Mesendoderm (in vitro differentiated cells): ENCODE results near the gene ACSL5.
"Not testable (repeated sequence)": the region's sequence is repeated elsewhere in the genome, so short reads cannot be mapped to it uniquely, and the experiment has no call there.

Experiments used
- DNase-seq: peaks from one replicate; pipeline ENCODE4 v3.0.0; 2013
- H2AK5ac ChIP-seq: 2 replicates; pipeline ENCODE4 v1.6.1; 2013; ENCODE audit warnings: low read length, inconsistent platforms
- H2BK120ac ChIP-seq: 2 replicates; pipeline ENCODE4 v1.6.1; 2013; ENCODE audit warnings: low read depth, mild to moderate bottlenecking, low read length, moderate library complexity, mixed read lengths
- H2BK15ac ChIP-seq: replicated peaks from 2 replicates; pipeline ENCODE4 v1.6.1; 2013; ENCODE audit warnings: low read depth, mild to moderate bottlenecking, moderate library complexity
- H2BK5ac ChIP-seq: 2 replicates; pipeline ENCODE4 v1.6.1; 2013; ENCODE audit warnings: low read length, inconsistent platforms
- H3K18ac ChIP-seq: 2 replicates; pipeline ENCODE4 v1.6.1; 2013; ENCODE audit warnings: mild to moderate bottlenecking, low read length, mixed read lengths
- H3K23ac ChIP-seq: one replicate; pipeline ENCODE4 v1.6.1; 2013; ENCODE audit warnings: low read length
- H3K27ac ChIP-seq: 2 replicates; pipeline ENCODE4 v1.5.1; 2013; ENCODE audit warnings: low read depth, mild to moderate bottlenecking, inconsistent platforms, low read length, moderate library complexity
- H3K27me3 ChIP-seq: 2 replicates; pipeline ENCODE4 v1.6.1; 2013; ENCODE audit warnings: low read length, control low read depth, mild to moderate bottlenecking, inconsistent platforms; ENCODE audit not compliant: insufficient read depth, poor library complexity
- H3K36me3 ChIP-seq: 2 replicates; pipeline ENCODE4 v1.6.1; 2013; ENCODE audit warnings: low read length, inconsistent platforms; ENCODE audit not compliant: control insufficient read depth, insufficient read depth
- H3K4ac ChIP-seq: one replicate; pipeline ENCODE4 v1.6.1; 2013; ENCODE audit warnings: low read depth, mild to moderate bottlenecking, low read length, moderate library complexity
- H3K4me1 ChIP-seq: 2 replicates; pipeline ENCODE4 v1.6.1; 2013; ENCODE audit warnings: low read depth, low read length, inconsistent platforms; ENCODE audit not compliant: control insufficient read depth
- H3K4me2 ChIP-seq: 2 replicates; pipeline ENCODE4 v1.6.1; 2013; ENCODE audit warnings: low read length
- H3K4me3 ChIP-seq: 2 replicates; pipeline ENCODE4 v1.5.1; 2013; ENCODE audit warnings: mild to moderate bottlenecking, low read length
- H3K56ac ChIP-seq: one replicate; pipeline ENCODE4 v1.6.1; 2013; ENCODE audit warnings: low read length
- H3K79me1 ChIP-seq: 2 replicates; pipeline ENCODE4 v1.6.1; 2013; ENCODE audit warnings: low read length, inconsistent platforms
- H3K79me2 ChIP-seq: 2 replicates; pipeline ENCODE4 v1.6.1; 2013; ENCODE audit warnings: mild to moderate bottlenecking, low read length; ENCODE audit not compliant: control insufficient read depth, insufficient read depth
- H3K9ac ChIP-seq: 2 replicates; pipeline ENCODE4 v1.6.1; 2013; ENCODE audit warnings: low read length, inconsistent platforms
- H4K5ac ChIP-seq: one replicate; pipeline ENCODE4 v1.6.1; 2013; ENCODE audit warnings: low read length
- H4K8ac ChIP-seq: one replicate; pipeline ENCODE4 v1.6.1; 2013; ENCODE audit warnings: low read depth, mild to moderate bottlenecking, control low read depth, low read length, moderate library complexity
- WGBS: extraction: QIAGEN DNeasy Blood & Tissue Kit; methylation state at CpG from one replicate; pipeline ENCODE4 v1.1.7; 2013; ENCODE audit warnings: low lambda C conversion rate, missing lambda C conversion rate; ENCODE audit not compliant: insufficient coverage; ENCODE audit errors: extremely low coverage; 5-methylcytosine and 5-hydroxymethylcytosine counted together

Gene ACSL5

DNA sequence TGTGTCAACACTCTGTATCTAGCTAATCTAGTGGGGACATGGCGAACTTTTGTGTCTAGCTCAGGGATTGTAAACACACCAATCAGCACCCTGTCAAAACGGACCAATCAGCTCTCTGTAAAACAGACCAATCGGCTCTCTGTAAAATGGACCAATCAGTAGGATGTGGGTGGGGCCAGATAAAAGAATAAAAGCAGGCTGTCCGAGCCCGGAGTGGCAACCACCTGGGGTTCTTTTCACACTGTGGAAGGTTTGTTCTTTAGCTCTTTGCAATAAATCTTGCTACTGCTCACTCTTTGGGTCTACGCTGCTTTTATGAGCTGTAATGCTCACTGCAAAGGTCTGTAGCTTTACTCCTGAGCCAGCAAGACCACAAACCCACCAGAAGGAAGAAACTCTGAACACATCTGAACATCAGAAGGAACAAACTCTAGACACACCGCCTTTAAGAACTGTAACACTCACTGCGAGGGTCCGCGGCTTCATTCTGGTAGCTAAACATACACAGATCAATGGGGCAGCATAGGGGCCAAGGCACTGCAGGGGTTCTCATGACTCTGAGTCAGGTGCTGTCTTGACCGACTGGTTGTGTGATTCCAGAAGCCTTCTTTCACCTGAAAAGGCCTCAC lies 1.6 kb upstream of the ACSL5 start:
- DNase-seq, H4K8ac ChIP-seq, H3K4me1 ChIP-seq, H3K79me2 ChIP-seq, H2AK5ac ChIP-seq, H3K27ac ChIP-seq, H3K27me3 ChIP-seq, H3K56ac ChIP-seq, H2BK120ac ChIP-seq, H3K23ac ChIP-seq, H3K4ac ChIP-seq, H3K4me2 ChIP-seq, H4K5ac ChIP-seq, H3K36me3 ChIP-seq, H3K79me1 ChIP-seq, H2BK15ac ChIP-seq, H2BK5ac ChIP-seq, H3K9ac ChIP-seq, H3K18ac ChIP-seq, H3K4me3 ChIP-seq: not testable (repeated sequence)
- WGBS: no CpG with 5 or more reads among the region's 11 CpGs

DNA sequence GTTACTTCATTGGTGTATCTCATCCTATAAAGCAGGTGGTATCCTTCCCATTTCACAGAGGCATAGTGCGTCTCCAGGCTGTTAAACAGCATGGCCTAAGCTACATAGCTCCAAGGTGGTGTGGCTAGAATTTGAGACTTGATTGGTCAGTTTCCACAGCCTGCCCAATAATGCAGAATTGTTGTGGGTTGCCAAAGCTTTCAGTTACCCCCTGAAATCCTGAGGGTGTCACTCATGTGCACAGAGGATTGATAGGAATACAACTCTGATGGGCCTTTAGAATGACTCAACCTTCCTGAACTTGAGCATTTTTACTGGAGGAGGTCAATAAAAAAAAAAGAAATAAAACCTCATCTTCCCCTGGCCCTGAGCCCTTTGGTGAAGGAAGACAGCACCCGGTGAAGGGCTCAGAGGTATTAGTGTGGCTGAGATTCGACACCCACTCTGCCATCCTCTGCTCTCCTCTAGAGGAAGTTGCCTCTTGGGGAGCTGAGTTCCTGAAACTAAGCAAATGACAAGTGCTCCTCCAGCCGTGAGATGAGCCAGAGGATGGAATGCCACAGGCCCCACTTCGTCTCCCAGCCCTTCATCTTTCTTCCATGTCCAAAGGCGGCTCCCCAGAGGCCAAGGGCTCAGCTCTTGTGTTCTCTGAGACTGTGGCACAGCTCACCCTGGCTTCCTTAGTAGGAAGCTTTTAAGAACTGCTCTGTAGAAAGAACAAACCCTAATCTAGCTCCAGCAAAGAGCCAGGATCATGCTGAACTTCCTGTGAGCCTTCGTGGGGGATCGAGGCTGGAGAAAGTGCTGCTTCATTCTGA lies 1.0 kb downstream of the ACSL5 start:
- Histone ChIP-seq H2AK5ac (no peak overlapping the region), H3K9ac (no peak overlapping the region), H3K27me3 (no peaks in the 10 kb centered on the region), H3K4me1 (peaks cover 2% of the 10 kb centered on the region), H3K79me1 (no peaks in the 10 kb centered on the region), H2BK5ac (no peak overlapping the region), H3K4ac (no peak overlapping the region), H2BK120ac (no peak overlapping the region), H3K23ac (no peak overlapping the region), H3K4me3 (no peak overlapping the region), H2BK15ac (no peak overlapping the region), H3K4me2 (no peak overlapping the region), H3K18ac (no peak overlapping the region), H3K27ac (no peak overlapping the region), H3K56ac (peak overlapping the region; percentile 10), H3K36me3 (no peaks in the 10 kb centered on the region), H4K8ac (no peak overlapping the region), H3K79me2 (no peaks in the 10 kb centered on the region), H4K5ac (no peak overlapping the region)
- WGBS: no CpG with 5 or more reads among the region's 8 CpGs
- peak; percentile 38 for DNase-seq

GRCh38 chr10:112375721-112376395 lies 1.9 kb downstream of the ACSL5 start:
- Histone ChIP-seq H3K4me3 (no peak overlapping the region), H3K36me3 (no peaks in the 10 kb centered on the region), H3K18ac (no peak overlapping the region), H3K4ac (no peak overlapping the region), H3K27ac (no peak overlapping the region), H4K5ac (no peak overlapping the region), H4K8ac (no peak overlapping the region), H3K56ac (no peak overlapping the region), H2AK5ac (no peak overlapping the region), H3K9ac (no peak overlapping the region), H3K4me1 (peaks cover 2% of the 10 kb centered on the region), H2BK15ac (no peak overlapping the region), H3K79me1 (no peaks in the 10 kb centered on the region), H3K27me3 (no peaks in the 10 kb centered on the region), H3K23ac (no peak overlapping the region), H2BK5ac (no peak overlapping the region), H3K79me2 (no peaks in the 10 kb centered on the region), H3K4me2 (no peak overlapping the region), H2BK120ac (no peak overlapping the region)
- DNase-seq: peak; percentile 54
- no CpG with 5 or more reads among the region's 16 CpGs for WGBS

DNA sequence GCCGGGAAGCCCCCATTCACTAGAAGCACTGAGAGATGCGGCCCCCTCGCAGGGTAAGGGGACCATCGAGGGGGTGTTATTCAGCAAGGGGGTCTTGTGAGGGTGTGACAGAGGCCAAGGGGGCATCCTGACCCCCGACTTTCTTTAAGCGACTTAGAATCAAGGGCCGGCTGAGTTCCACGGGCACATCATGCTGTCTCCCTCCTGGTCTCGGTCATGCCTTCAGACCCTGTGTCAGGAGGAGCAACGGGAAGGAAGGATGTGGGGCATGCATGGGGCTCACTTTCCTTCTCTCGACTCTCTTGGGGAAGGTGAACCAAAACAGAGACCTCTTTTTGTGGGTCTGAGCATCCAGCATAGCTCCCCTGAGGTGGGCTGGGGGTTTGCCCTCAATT lies 2.5 kb downstream of the ACSL5 start:
- Histone ChIP-seq H3K18ac (no peak overlapping the region), H3K4ac (no peak overlapping the region), H3K79me1 (no peaks in the 10 kb centered on the region), H3K4me1 (peaks cover 2% of the 10 kb centered on the region), H3K9ac (no peak overlapping the region), H3K23ac (no peak overlapping the region), H3K4me2 (no peak overlapping the region), H4K8ac (no peak overlapping the region), H2BK120ac (no peak overlapping the region), H3K79me2 (no peaks in the 10 kb centered on the region), H3K27me3 (no peaks in the 10 kb centered on the region), H2BK15ac (no peak overlapping the region), H3K27ac (no peak overlapping the region), H2AK5ac (no peak overlapping the region), H3K4me3 (no peak overlapping the region), H4K5ac (no peak overlapping the region), H2BK5ac (no peak overlapping the region), H3K56ac (no peak overlapping the region), H3K36me3 (no peaks in the 10 kb centered on the region)
- DNase-seq: no peak
- WGBS: no CpG with 5 or more reads among the region's 11 CpGs

DNA sequence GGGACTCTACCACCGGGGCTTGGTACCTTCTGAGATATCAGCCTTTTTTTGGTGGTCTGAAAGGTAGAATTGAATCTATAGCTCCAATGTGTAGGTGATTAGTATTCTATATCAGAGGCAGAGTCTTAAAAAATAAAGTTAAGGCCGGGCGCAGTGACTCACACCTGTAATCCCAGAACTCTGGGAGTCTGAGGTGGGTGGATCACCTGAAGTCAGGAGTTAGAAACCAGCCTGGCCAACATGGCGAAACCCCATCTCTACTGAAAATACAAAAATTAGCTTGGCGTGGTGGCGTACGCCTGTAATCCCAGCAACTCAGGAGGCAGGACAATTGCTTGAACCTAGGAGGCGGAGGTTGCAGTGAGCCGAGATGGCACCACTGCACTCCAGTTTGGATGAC lies 3.2 kb downstream of the ACSL5 start:
- not testable (repeated sequence) for H3K36me3 ChIP-seq, H4K5ac ChIP-seq, H2BK5ac ChIP-seq, H3K56ac ChIP-seq, H3K4me1 ChIP-seq, H3K79me1 ChIP-seq, H2AK5ac ChIP-seq, H3K9ac ChIP-seq, H3K4me3 ChIP-seq, H2BK120ac ChIP-seq, DNase-seq, H3K4ac ChIP-seq, H2BK15ac ChIP-seq, H3K27me3 ChIP-seq, H4K8ac ChIP-seq, H3K79me2 ChIP-seq, H3K18ac ChIP-seq, H3K4me2 ChIP-seq, H3K23ac ChIP-seq, H3K27ac ChIP-seq
- no CpG with 5 or more reads among the region's 9 CpGs for whole genome bisulfite sequencing
